CD4-positive, alpha-beta T cell (primary cell): Measurements from ENCODE around the gene CFAP410. TPM values are rescaled to one million over a fixed set of nuclear protein-coding genes. Genes with fewer than 3 reads are reported as not detected.

Source experiments
- ATAC-seq: fragments of 200-7000 bp; cut with Tn5 transposase; one replicate; pipeline ENCODE4 v1.10.0; 2022; ENCODE audit warnings: mild to moderate bottlenecking; ENCODE audit not compliant: poor library complexity
- CTCF ChIA-PET: fragments of 350-600 bp; sonication (Branson Sonifier 250); formaldehyde crosslinking; loops from one replicate; lab custom pipeline; 2021; ENCODE audit warnings: antibody characterized with exemption, inconsistent platforms; lab: Charles Lee
- POLR2A ChIA-PET: fragments of 350-600 bp; sonication (Branson Sonifier 250); formaldehyde crosslinking; loops from one replicate; lab custom pipeline; 2021; ENCODE audit warnings: antibody characterized with exemption, inconsistent platforms; lab: Charles Lee
- DNase-seq, 14 experiments: peaks; one replicate each; pipeline ENCODE4 v3.0.0-alpha.2; 2013 to 2020; ENCODE audit warnings: mixed read lengths in 2 of 14
- H3K27ac ChIP-seq, 2 donors: one replicate each; pipeline versions ENCODE4 v1.5.1 to v1.7.0; 2013; ENCODE audit warnings: low read length in 2 of 2, low read depth in 1 of 2, mild to moderate bottlenecking in 1 of 2
- H3K27me3 ChIP-seq, 2 experiments: 1 replicate in 1 of 2; 2 replicates in 1 of 2; pipeline versions ENCODE4 v1.6.1 to v1.7.0; 2013; ENCODE audit warnings: low read length in 2 of 2, control low read depth in 1 of 2, mild to moderate bottlenecking in 1 of 2, moderate library complexity in 1 of 2; ENCODE audit not compliant: insufficient read depth in 2 of 2, control insufficient read depth in 1 of 2
- H3K36me3 ChIP-seq: one replicate; pipeline ENCODE4 v1.6.1; 2013; ENCODE audit warnings: low read length, control low read depth; ENCODE audit not compliant: insufficient read depth
- H3K4me1 ChIP-seq: one replicate; pipeline ENCODE4 v1.6.1; 2013; ENCODE audit warnings: low read length, control low read depth; ENCODE audit not compliant: insufficient read depth
- H3K4me3 ChIP-seq: one replicate; pipeline ENCODE4 v1.5.1; 2013; ENCODE audit warnings: mild to moderate bottlenecking, low read length, moderate library complexity
- H3K9me3 ChIP-seq, 2 experiments: 1 replicate in 1 of 2; 2 replicates in 1 of 2; pipeline versions ENCODE4 v1.6.1 to v1.7.0; 2013; ENCODE audit warnings: low read length in 2 of 2, mild to moderate bottlenecking in 2 of 2, control low read depth in 1 of 2, moderate library complexity in 1 of 2; ENCODE audit not compliant: control insufficient read depth in 1 of 2, insufficient read depth in 1 of 2
- H3K27ac Mint-ChIP-seq: one replicate; pipeline ENCODE4 v1.8.0; 2020; ENCODE audit warnings: mixed read lengths
- H3K27me3 Mint-ChIP-seq: one replicate; pipeline ENCODE4 v1.8.0; 2021; ENCODE audit warnings: mixed read lengths
- H3K36me3 Mint-ChIP-seq: one replicate; pipeline ENCODE4 v1.8.0; 2021; ENCODE audit warnings: low read depth, mixed read lengths
- H3K4me1 Mint-ChIP-seq: one replicate; pipeline ENCODE4 v1.8.0; 2021; ENCODE audit warnings: low read depth, mixed read lengths
- H3K4me3 Mint-ChIP-seq: one replicate; pipeline ENCODE4 v1.8.0; 2020; ENCODE audit warnings: mild to moderate bottlenecking, mixed read lengths
- H3K9me3 Mint-ChIP-seq: one replicate; pipeline ENCODE4 v1.8.0; 2020; ENCODE audit warnings: mixed read lengths
- CTCF ChIP-seq: fragments of 200-600 bp; IDR thresholded peaks from one replicate; pipeline ENCODE4 v1.8.0; 2022; ENCODE audit warnings: antibody characterized with exemption, mild to moderate bottlenecking
- intact Hi-C, 2 experiments: fragments of 100-400 bp; cut with DNase I in 1 of 2; cut with micrococcal nuclease in 1 of 2; formaldehyde crosslinking; loops; one replicate each; pipeline versions ENCODE4 v1.15.1 to v1.9.0; 2023 to 2025; cut with DNase I, micrococcal nuclease
- polyA plus RNA-seq, 2 donors: library from polyadenylated mRNA; unstranded; fragments of 120-200 nt; gene quantifications; one replicate each; pipeline ENCODE4 v1.2.1, GENCODE V29; 2013
- total RNA-seq, 174 experiments: library from RNA in 2 of 174; stranded (reverse) in 2 of 174; gene quantifications; one replicate each; pipeline ENCODE4 v1.2.3 and lab custom pipeline; 2021 to 2026

CFAP410 gene
- 10 to 100 TPM; 50.1 to 51.6 TPM for total RNA-seq
- polyA plus RNA-seq (2013, experiment 1 of 2) = 25.6 TPM
- 27.0 TPM for polyA plus RNA-seq (2013, experiment 2 of 2)
- total RNA-seq (lab: John Stamatoyannopoulos, UW) = 8.9 to 61.9 (median 39.1) reads per million in 172 experiments

- no peaks in the 10 kb centered on the region for H3K9me3 Mint-ChIP-seq
- H3K27me3 Mint-ChIP-seq = no peaks in the 10 kb centered on the region
- ChIA-PET POLR2A (interaction anchor here (0.8 to 2.9 kb wide), 13 partner anchors 9 to 535 kb away, joined by 3 to 13 read pairs (median 3); partner anchors contain the start of genes PFKL, PTTG1IP, TRAPPC10 and TRPM2), CTCF (no interaction called here)
- H3K4me1 Mint-ChIP-seq = peaks cover 25% of the 10 kb centered on the region
- peaks cover 32% of the 10 kb centered on the region for H3K36me3 Mint-ChIP-seq
- peak within 1 kb of the TSS; percentile 99 for H3K27ac Mint-ChIP-seq
- ATAC-seq (peak; percentile 88), DNase-seq (peak; percentile 87 to 98 (median 94))
- Histone ChIP-seq H3K4me3 (peak within 1 kb of the TSS; percentile 90), H3K36me3 (peaks cover 11% of the 10 kb centered on the region), H3K27ac (peak within 1 kb of the TSS; percentile 93 to 96), H3K27me3 (no peaks in the 10 kb centered on the region), H3K9me3 (no peaks in the 10 kb centered on the region), H3K4me1 (peaks cover 20% of the 10 kb centered on the region)
- intact Hi-C loops = loop anchor here in 1 of 2 experiments (1.0 to 10.0 kb wide), 6 partner anchors 115 to 1464 kb away; partner anchors contain the start of genes PTTG1IP, SUMO3 and WDR4
- no peak for TF ChIP-seq CTCF
- peak within 1 kb of the TSS; percentile 93 for H3K4me3 Mint-ChIP-seq
These were observed at the start of gene CFAP410 for GRCh38 chr21:44338971-44339910. CFAP410 (minus strand) TSS chr21:44339390; CDS start chr21:44339194, 196 bp downstream.

GRCh38 chr21:44384968-44385367 lies 45.8 kb upstream of the CFAP410 start:
- Mint-ChIP-seq H3K27ac (no peak overlapping the region), H3K9me3 (peaks cover 18% of the 10 kb centered on the region), H3K36me3 (peaks cover 32% of the 10 kb centered on the region), H3K4me3 (no peak overlapping the region), H3K27me3 (no peaks in the 10 kb centered on the region), H3K4me1 (no peaks in the 10 kb centered on the region)
- no peak for TF ChIP-seq CTCF
- Histone ChIP-seq H3K9me3 (peaks cover 25% of the 10 kb centered on the region in 2 experiments), H3K36me3 (no peaks in the 10 kb centered on the region), H3K27ac (no peak overlapping the region), H3K4me3 (no peak overlapping the region), H3K27me3 (no peaks in the 10 kb centered on the region), H3K4me1 (no peaks in the 10 kb centered on the region)
- ATAC-seq (no peak), DNase-seq (no peak)
- intact Hi-C loops = no loop called here
- ChIA-PET POLR2A (no interaction called here), CTCF (no interaction called here)

GRCh38 chr21:44383216-44383615 lies 44.0 kb upstream of the CFAP410 start:
- Mint-ChIP-seq H3K27me3 (no peaks in the 10 kb centered on the region), H3K36me3 (peaks cover 32% of the 10 kb centered on the region), H3K27ac (no peak overlapping the region), H3K4me3 (no peak overlapping the region), H3K9me3 (peaks cover 18% of the 10 kb centered on the region), H3K4me1 (no peaks in the 10 kb centered on the region)
- Histone ChIP-seq H3K4me1 (no peaks in the 10 kb centered on the region), H3K4me3 (no peak overlapping the region), H3K27ac (no peak overlapping the region), H3K9me3 (peaks cover 25% of the 10 kb centered on the region in 2 experiments), H3K27me3 (no peaks in the 10 kb centered on the region), H3K36me3 (no peaks in the 10 kb centered on the region)
- ChIA-PET CTCF (no interaction called here), POLR2A (no interaction called here)
- TF ChIP-seq CTCF = no peak
- ATAC-seq (no peak), DNase-seq (no peak)
- intact Hi-C loops = no loop called here
